HG02973 (cell line): Measurements from ENCODE around the gene C2CD3.

Experiments used
- ATAC-seq: cut with Tn5 transposase; IDR thresholded peaks from one replicate; pipeline ENCODE4 v1.9.1; 2021; ENCODE audit warnings: moderate library complexity; ENCODE audit not compliant: unreplicated experiment

Gene C2CD3, protein sequence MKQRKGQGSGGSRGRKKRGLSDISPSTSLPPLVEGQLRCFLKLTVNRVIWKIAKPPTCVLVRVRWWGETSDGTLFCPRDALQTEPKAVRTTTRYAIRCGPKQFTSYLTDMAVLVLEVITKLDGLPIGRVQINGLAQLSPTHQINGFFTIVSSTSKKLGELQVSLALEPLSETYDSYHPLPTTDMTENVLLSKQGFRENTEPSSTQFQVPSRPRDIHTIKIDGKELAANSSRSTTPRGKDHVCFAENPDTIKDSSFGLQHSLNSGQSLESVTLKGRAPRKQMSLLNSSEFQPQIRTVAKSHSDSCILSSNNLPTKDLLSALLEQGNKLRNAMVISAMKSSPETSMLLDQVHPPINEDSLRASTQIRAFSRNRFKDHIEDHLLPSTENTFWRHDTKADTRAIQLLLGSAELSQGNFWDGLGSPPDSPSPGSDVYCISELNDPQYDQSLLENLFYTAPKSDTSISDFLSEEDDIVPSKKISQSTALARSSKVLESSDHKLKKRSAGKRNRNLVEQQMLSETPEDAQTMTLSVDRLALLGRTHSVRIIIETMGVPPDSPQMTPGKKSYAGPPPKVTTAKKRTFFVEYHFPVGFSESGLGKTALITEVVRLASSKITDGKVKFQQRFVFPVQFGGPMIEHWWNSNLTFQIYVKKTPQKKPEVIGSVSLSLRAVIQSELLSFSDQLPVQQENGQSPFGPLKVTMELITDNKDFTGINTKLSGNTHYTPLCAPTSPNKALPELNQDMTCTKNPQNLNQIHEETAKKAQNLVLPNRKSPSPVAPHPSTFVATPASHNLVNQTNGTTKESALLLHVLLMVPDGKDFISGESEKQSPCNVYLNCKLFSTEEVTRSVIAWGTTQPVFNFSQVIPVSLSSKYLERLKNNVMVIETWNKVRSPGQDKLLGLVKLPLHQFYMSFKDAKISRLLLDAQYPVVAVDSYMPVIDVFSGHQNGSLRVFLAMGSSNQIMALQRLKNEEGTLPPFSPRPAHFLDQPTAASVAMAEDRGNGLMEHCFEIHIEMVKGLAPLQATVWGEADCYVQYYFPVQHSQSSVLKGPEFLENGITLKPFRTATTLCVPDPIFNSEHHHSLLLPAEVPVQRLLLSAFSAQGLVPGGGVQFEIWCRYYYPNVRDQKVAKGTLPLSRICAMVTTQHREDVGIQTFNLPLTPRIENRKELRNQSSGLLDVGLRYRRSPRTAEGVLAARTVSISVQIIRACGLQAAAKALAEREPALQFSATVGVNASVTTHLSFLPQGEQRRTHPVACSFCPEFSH (N-terminal part only)

GRCh38 chr11:74170694-74171629 lies at the start of gene C2CD3, which contains the start of gene PPME1:
C2CD3 (minus strand) TSS chr11:74171002; CDS start chr11:74170792, 210 bp downstream.
PPME1 (plus strand) TSS chr11:74171289; CDS start chr11:74171422, 133 bp downstream.
- peak; percentile 93 for ATAC-seq

DNA sequence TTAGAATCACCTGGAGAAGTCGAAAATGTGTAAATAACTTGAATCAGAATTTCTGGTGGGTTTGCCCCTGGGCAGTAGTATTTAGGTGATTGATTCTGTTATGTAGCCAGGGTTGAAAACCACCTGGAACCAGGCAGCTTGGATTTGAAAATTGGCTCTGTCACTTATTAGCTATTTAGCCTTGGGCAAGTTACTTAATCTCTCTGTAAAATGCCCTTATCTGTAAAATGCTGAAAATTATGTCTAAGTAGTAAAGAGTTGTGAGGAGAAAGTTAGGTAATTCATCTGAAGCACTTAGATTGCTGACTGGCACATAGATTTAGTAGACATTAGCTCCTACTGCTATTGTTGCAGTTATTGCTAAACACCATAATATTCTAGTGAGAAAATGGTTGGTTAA lies 49.6 kb upstream of the C2CD3 start:
- ATAC-seq: no peak

- no peak for ATAC-seq
These were observed 41.7 kb upstream of the C2CD3 start for GRCh38 chr11:74212533-74212932.

DNA sequence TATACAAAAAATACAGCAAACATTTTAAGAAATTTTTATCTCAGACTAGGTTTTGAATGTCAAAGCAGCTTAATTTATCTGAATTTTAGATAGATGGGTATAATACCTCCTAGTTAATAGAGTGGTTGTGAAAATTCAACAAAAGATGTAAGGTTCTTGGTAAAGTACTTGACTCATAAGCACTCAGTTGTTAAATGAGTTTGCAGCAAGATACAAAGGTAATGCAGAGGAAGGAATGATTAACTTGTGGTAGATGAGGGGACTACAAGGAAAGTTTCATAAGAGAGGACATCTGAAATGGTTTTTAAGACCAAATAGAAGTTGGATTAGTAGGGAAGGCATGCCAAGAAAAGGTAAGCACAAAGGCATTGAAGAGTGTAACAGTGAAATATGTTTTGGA lies 37.7 kb upstream of the C2CD3 start:
- ATAC-seq: no peak

- ATAC-seq: no peak
These were observed 35.9 kb upstream of the C2CD3 start for GRCh38 chr11:74206746-74207145.

DNA sequence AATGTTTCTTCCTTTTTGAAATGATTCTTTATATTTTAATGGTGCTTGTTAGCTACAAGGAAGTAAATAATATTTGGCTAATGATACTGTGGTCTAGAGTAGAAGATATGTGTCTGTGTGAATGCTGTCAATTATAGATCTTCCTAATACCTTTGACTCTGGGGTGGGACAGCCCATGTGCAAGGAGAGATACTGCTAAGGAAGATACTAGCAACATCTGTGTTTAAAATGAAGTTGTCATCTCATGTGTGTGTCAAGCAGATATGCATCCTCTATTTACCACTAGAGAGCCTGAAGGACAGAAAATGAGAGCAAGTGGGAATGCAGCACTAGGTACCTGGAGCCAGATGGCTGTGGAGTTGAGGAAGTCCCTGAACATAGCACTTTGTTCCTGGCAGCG lies 34.4 kb upstream of the C2CD3 start:
- ATAC-seq: no peak

DNA sequence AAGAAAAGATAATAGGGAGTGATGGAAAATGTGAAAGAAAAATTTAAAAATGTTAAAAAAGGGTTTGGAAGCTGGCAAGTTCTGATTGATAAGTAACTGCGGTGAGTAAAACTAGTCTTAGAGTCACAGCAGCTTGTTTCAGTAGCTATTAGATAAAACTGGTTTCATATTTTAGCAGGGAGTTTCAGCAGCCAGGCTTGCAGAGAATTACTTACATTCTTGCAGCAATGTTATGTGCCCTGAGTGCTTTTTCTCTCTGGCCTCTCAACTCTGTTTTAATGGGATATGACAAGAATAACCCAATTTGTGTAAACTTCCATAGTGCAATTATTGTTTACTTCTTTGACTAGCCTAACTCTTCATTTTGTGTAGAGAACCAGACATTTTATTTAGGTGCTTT lies 33.9 kb upstream of the C2CD3 start:
- no peak for ATAC-seq

DNA sequence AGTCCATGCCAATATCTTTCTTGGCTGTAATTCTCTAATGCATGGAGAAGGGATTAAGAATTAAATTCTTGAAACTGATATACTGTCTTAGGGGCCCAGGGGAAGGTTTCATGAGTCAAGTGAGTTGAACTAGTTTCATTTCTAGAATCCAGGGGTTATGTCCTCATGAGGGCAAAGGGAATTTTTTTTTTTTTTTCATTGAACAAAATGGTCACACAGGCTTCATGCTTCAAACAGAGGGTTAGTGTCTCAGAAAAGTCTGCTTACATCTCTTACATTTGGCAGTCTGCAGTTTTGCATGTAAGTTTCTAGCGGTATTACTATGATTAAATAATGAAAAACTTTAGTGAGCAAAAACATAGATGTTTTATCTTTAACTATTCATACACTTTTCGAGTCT lies 33.2 kb upstream of the C2CD3 start:
- no peak for ATAC-seq

GRCh38 chr11:74196781-74197486 lies 26.1 kb upstream of the C2CD3 start:
- ATAC-seq: no peak

- ATAC-seq: no peak
These were observed 25.0 kb upstream of the C2CD3 start for GRCh38 chr11:74195828-74196227.

GRCh38 chr11:74185695-74186094 lies 14.9 kb upstream of the C2CD3 start:
- ATAC-seq: no peak

- no peak for ATAC-seq
These were observed 14.5 kb upstream of the C2CD3 start for GRCh38 chr11:74185285-74185684.

- ATAC-seq: no peak
These were observed 11.8 kb upstream of the C2CD3 start for GRCh38 chr11:74182635-74183034.

GRCh38 chr11:74179234-74180052 lies 8.6 kb upstream of the C2CD3 start:
- ATAC-seq: no peak

DNA sequence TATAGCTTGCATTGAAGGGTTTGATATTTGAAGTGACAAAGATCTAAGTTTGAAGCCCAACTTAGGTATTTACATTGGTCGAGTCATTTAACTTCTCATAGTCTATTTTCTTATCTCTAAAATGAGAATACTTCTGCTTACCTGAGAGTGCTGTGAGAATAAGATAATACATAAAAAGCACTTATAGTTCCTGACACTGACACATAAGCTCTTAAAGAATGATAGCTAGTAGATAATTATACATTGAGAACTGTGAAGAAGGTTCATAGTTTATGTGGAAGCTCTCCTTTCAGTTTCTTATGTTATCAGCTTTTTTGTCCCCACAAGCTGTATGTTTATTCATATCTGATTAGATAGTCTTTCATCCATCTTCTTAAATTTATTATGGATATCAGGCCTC lies 5.1 kb upstream of the C2CD3 start:
- ATAC-seq: no peak

DNA sequence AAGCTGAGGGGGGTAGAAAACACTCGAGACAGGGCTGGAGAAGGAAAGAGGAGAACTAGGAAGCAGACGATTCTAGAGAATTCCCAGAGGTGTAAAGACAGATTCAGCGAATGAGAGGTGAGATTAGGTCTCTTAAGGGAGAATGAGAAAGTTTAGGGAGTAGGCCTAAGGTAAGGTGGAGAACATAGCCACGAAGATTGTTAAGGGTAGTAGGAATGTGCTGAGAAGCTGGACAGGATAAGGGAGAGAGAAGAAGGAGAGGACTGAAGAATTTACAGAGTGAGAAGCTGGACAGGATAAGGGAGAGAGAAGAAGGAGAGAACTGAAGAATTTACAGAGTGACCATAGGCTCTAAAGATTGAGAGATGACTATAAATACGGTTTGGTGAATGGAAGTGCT lies 1.2 kb upstream of the C2CD3 start:
- no peak for ATAC-seq

DNA sequence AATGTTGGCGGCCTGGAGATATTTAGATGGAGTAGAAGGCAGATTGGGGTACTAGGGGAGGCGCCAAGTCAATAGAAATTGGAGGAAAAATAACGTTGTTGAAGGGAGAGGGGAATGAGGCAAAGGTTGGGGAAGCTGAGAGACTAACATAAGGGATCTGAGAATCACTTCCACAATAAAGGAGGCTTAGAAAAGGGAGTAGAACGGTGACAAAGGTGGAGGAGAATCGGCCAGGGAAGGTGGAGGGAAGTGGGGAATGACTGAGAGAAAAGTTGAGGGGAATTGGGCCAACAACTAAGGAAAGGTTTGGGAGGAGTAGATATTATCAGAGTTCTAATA lies 797 bp upstream of the C2CD3 start:
- ATAC-seq: no peak

DNA sequence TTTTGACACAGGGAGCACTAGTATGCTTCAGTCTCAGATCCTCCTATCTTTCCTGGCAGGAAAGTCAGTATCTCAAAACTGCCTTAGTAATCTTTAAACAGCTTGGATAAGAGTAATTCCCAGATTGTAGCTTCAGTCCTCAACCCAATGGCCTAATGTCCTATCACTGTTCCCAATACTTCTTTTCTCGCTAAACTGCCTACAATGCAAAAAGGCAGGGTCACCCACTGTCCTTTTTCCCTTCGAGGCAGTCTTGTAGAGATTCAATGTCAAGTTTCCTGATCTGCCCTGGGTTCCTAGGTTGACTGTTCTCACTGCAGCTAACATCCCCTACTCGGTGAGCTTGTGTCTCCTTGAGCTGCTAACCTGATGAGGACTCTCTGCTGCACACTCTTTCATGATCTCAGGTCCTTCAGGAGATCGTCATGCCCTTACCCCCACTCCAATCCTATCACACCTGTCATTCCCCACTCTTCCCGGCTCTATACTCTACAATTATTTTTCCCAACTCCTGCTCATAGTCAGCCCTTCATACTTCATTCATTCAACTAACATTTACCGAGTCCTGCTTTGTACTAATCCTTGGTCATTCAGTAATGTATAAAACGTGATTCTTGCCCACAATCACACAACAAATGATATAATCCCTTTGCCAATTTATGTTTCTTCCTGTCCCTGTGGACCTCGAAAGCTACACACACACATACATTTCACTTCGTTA lies 904 bp downstream of the C2CD3 start:
- ATAC-seq: no peak
